ENCODE results near the gene PTPN18. TPM values are rescaled to one million over a fixed set of nuclear protein-coding genes. Genes with fewer than 3 reads are reported as not detected.

Gene PTPN18
- total RNA-seq, 1 donor from 2014 or later: 16.3 TPM

GRCh38 chr2:130354139-130354428 lies 1.8 kb upstream of the PTPN18 start:
- TF ChIP-seq CTCF (IDR thresholded peaks at IDR 0.05; ENCODE audit: unreplicated experiment): no peak
- Mint-ChIP-seq H3K36me3 (ENCODE audit: low read depth, unreplicated experiment) (no peaks in the 10 kb centered on the region), H3K4me3 (ENCODE audit: unreplicated experiment) (no peak overlapping the region), H3K27ac (ENCODE audit: unreplicated experiment) (no peak overlapping the region), H3K9me3 (ENCODE audit: unreplicated experiment) (no peaks in the 10 kb centered on the region), H3K27me3 (ENCODE audit: unreplicated experiment) (peaks cover 16% of the 10 kb centered on the region), H3K4me1 (ENCODE audit: unreplicated experiment) (peaks cover 22% of the 10 kb centered on the region)
- no peak for DNase-seq (ENCODE audit: low spot score)

DNA sequence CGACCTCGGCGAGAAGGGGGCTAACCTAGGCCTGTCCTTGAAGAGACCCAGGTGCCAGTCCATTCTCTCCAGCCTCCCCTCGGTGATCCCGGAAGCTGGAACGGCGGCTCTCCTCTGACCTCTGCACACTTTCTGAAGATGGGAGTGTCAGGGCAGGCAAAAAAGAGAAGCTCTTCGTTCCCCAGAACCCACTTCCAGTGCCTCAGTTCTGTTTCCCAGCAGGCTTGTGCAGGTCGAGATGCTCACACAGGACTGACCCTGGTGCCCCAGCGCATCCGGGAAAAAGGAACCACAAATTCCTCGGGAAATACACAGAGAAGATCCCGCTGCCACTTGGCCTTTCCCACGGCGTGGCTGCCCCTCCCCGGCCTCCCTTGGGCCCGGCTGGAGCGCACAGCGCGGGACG lies 681 bp upstream of the PTPN18 start:
- H3K4me3 Mint-ChIP-seq (ENCODE audit: unreplicated experiment): peak overlapping the region; percentile 86
- H3K36me3 Mint-ChIP-seq (ENCODE audit: low read depth, unreplicated experiment): peaks cover 4% of the 10 kb centered on the region
- no peak for TF ChIP-seq CTCF (IDR thresholded peaks at IDR 0.05; ENCODE audit: unreplicated experiment)
- no peak overlapping the region for H3K27ac Mint-ChIP-seq (ENCODE audit: unreplicated experiment)
- H3K4me1 Mint-ChIP-seq (ENCODE audit: unreplicated experiment): peaks cover 26% of the 10 kb centered on the region
- no peak for DNase-seq (ENCODE audit: low spot score)
- H3K27me3 Mint-ChIP-seq (ENCODE audit: unreplicated experiment): peaks cover 19% of the 10 kb centered on the region
- H3K9me3 Mint-ChIP-seq (ENCODE audit: unreplicated experiment): no peaks in the 10 kb centered on the region

GRCh38 chr2:130357864-130358263 lies 2.0 kb downstream of the PTPN18 start:
- Mint-ChIP-seq H3K9me3 (ENCODE audit: unreplicated experiment) (no peaks in the 10 kb centered on the region), H3K27ac (ENCODE audit: unreplicated experiment) (no peak overlapping the region), H3K27me3 (ENCODE audit: unreplicated experiment) (peaks cover 19% of the 10 kb centered on the region), H3K4me3 (ENCODE audit: unreplicated experiment) (no peak overlapping the region), H3K36me3 (ENCODE audit: low read depth, unreplicated experiment) (peaks cover 5% of the 10 kb centered on the region), H3K4me1 (ENCODE audit: unreplicated experiment) (peaks cover 13% of the 10 kb centered on the region)
- no peak for TF ChIP-seq CTCF (IDR thresholded peaks at IDR 0.05; ENCODE audit: unreplicated experiment)
- no peak for DNase-seq (ENCODE audit: low spot score)

DNA sequence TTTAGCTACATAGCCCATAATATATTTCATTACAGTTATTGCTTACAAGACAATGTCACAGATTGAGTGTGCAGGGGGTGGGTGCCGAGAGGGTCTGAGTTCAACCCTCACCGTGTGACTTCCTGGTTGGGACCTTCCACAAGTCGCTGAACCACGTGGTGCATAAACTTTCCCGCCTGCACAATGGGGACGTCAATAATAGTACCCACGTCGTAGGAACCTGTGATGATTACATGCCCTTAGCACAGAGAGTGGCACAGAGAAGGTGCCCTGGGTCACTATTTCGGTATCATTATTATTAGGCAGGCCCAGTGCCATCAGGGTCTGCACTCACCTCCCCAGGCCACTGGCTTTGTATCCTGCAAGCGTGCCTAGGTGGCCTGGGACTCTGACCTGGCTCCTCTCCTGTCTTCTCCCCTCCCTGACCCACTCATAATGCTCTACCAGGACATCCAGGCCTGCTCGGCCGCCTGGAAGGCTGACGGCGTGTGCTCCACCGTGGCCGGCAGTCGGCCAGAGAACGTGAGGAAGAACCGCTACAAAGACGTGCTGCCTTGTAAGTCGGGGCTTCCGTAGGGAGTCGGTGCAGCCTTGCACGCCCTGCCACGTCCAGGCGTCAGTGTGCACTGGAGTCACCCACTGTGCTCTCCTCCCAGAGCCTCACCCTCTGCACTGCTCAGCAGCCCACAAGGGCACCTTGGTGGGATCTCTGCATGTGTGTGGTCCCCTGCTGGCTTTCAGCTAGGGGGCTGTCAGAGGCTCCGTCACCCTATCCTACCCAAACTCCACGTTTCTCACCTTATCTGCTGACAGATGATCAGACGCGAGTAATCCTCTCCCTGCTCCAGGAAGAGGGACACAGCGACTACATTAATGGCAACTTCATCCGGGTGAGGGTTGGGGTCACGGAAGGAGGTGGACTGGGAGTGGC lies 2.8 kb downstream of the PTPN18 start:
- peaks cover 5% of the 10 kb centered on the region for H3K36me3 Mint-ChIP-seq (ENCODE audit: low read depth, unreplicated experiment)
- DNase-seq (ENCODE audit: low spot score): no peak
- H3K27me3 Mint-ChIP-seq (ENCODE audit: unreplicated experiment): peaks cover 21% of the 10 kb centered on the region
- H3K4me1 Mint-ChIP-seq (ENCODE audit: unreplicated experiment): peaks cover 13% of the 10 kb centered on the region
- no peak for TF ChIP-seq CTCF (IDR thresholded peaks at IDR 0.05; ENCODE audit: unreplicated experiment)
- no peak overlapping the region for H3K27ac Mint-ChIP-seq (ENCODE audit: unreplicated experiment)
- H3K9me3 Mint-ChIP-seq (ENCODE audit: unreplicated experiment): no peaks in the 10 kb centered on the region
- no peak overlapping the region for H3K4me3 Mint-ChIP-seq (ENCODE audit: unreplicated experiment)

DNA sequence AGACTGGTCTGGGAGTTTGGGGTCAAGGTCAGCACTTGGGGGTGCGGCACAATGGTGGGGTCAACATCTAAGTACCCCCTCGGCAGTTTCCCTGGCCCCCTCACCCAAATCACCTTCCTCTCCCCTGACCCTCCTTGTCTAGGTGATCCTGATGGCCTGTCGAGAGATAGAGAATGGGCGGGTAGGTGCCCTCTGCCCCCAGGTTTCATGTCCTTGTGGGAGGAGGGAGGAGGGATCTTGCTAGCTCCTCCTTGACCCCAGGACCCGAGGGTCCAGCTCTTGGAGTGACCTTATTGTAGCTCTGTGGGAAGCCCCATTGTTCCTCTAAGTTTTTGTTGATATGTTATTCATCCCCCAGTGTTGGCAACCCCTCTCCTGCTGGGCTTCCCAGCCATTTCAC lies 3.6 kb downstream of the PTPN18 start:
- Mint-ChIP-seq H3K27ac (ENCODE audit: unreplicated experiment) (no peak overlapping the region), H3K4me3 (ENCODE audit: unreplicated experiment) (no peak overlapping the region), H3K4me1 (ENCODE audit: unreplicated experiment) (peaks cover 12% of the 10 kb centered on the region), H3K36me3 (ENCODE audit: low read depth, unreplicated experiment) (peaks cover 5% of the 10 kb centered on the region), H3K27me3 (ENCODE audit: unreplicated experiment) (peaks cover 20% of the 10 kb centered on the region), H3K9me3 (ENCODE audit: unreplicated experiment) (no peaks in the 10 kb centered on the region)
- TF ChIP-seq CTCF (IDR thresholded peaks at IDR 0.05; ENCODE audit: unreplicated experiment): no peak
- no peak for DNase-seq (ENCODE audit: low spot score)

Data from endothelial cell (in vitro differentiated cells).